ENCODE results near the gene METTL24.

DNA sequence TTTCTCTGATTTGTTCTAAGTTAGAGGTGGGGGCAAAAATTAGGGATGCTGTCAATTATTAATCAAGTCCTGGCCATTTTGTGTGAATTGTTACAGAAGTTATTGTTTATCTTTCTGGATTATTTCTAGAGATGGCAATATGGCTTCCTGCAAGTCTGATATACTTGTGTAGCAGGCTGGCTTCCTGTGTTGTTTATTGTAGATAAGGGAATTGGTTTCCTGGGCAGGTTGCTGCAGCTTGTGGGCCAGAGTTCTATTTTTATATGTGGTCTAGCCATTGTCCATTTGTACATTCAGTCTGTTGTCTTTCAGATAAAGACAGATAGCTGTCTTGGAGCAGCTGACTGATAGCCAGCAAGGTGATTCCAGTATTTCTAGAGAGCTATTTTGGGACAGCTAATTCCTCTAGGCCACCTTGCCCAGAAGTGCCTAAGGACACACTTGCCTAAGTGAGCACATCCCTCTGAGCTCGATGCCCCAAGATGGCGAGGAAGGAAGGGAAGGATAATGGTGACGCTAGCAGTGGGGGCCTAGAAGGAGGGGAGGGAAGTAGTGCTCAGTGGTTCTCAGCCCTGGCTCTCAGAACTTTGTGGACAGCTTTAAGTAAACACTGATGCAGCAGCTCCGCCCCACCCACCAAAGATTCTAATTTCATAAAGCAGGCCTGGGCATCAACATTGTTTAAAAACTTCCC lies 31.7 kb upstream of the METTL24 start:
- TF ChIP-seq CTCF (IDR thresholded peaks at IDR 0.05) (no peak), POLR2A (IDR thresholded peaks at IDR 0.05) (no peak)
